ENCODE measurements around the gene LRRC45. TPM values are rescaled to one million over a fixed set of nuclear protein-coding genes. Genes with fewer than 3 reads are reported as not detected.

The LRRC45 gene
- total RNA-seq, 1 experiment from 2014 or later, result 40.1 TPM

DNA sequence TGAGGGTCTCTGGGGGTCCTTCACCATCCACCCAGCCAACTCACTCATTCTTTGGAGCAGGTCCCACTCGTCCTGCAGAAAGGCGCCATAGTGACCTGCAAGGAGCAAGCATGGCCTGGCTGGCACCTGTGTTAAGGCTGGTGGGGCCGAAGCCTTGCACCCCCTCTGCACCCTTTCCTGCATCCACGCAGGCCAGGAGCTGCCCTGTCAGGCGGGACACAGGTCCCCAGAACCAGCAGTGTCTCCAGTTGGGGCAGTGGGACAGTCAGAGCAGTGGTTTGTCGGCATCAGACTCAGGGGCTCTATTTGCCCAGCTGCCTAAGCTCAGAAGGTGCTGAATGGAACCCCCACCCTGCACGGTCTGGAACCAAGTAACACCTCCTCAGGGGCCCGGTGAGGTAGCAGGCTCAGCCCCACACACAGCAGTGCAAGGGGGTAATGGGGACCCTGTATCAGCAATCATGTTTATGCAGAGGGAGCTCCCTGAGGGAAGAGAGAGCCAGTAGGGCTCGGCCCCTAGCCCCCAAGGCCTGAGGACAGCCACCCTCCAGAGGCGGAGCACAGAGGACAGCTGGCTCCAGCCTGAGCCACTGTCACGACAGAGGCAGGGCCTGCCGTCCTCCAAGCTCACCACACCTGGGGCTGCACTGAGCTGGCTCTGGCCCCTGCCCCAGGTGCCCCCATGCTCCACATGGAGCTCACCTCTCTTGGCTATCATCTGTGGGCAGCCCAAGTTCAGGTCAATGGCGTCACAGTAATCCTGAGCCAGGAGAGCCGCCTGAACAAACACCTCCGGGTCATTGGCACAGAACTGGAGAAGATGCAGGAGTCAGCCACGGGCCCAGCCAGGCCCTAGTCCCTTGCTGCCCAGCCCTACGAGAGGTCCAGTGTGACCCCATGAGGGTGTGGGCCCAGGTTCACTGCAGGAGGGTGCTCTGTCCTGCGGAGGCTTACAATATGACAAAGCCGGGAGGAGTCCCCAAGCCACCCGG, 40.6 kb downstream of the LRRC45 start:
- peaks cover 11 to 22% of the 10 kb centered on the region in 2 experiments; a peak in 3 of 4 replicates for H3K4me1 ChIP-seq (ENCODE audit: control insufficient read depth in 1 of 2, insufficient read depth in 2 of 2, low read length in 2 of 2)
- H3K27ac ChIP-seq (ENCODE audit: low read depth, low read length), result peak overlapping the region; percentile 89

More for the DNA sequence above, 40.6 kb downstream of the LRRC45 start:
- BruUV-seq (replicated peaks), result no TSS peak
- Histone ChIP-seq H3K36me3 (ENCODE audit: control insufficient read depth in 1 of 2, insufficient read depth in 2 of 2, low read length in 2 of 2) (peaks cover 15 to 53% of the 10 kb centered on the region in 2 experiments; a peak in 3 of 4 replicates), H4K20me1 (ENCODE audit: insufficient read depth) (no peaks in the 10 kb centered on the region), H3K9me3 (ENCODE audit: control insufficient read depth in 1 of 2, insufficient read depth in 1 of 2, low read depth in 1 of 2, low read length in 2 of 2) (no peaks in the 10 kb centered on the region), H3K4me2 (ENCODE audit: low read length) (peak overlapping the region; percentile 100), H3K27me3 (ENCODE audit: insufficient read depth, low read length) (no peaks in the 10 kb centered on the region), H2AFZ (ENCODE audit: low read depth, low read length, poor library complexity, severe bottlenecking) (no peak overlapping the region), H3K79me2 (ENCODE audit: insufficient read depth, low read length) (peaks cover 35% of the 10 kb centered on the region), H3K4me3 (replicated peaks in 1 of 2; ENCODE audit: low read depth in 1 of 2, low read length in 2 of 2) (peak overlapping the region; percentile 96 to 100), H3K9me2 (ENCODE audit: insufficient read depth) (no peaks in the 10 kb centered on the region), H3K9ac (ENCODE audit: low read length) (peak overlapping the region; percentile 100)
- no peak for TF ChIP-seq EZH2phosphoT487 (IDR thresholded peaks at IDR 0.05; ENCODE audit: borderline replicate concordance)
- TF ChIP-seq, protein P1, sequence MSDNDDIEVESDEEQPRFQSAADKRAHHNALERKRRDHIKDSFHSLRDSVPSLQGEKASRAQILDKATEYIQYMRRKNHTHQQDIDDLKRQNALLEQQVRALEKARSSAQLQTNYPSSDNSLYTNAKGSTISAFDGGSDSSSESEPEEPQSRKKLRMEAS (IDR thresholded peaks at IDR 0.05), result no peak
- TF ChIP-seq RAD21 (IDR thresholded peaks at IDR 0.05; ENCODE audit: low read depth), result no peak
- no peak for TF ChIP-seq ELF1 (IDR thresholded peaks at IDR 0.05; ENCODE audit: borderline replicate concordance, low read depth)
- TF ChIP-seq, protein P2, sequence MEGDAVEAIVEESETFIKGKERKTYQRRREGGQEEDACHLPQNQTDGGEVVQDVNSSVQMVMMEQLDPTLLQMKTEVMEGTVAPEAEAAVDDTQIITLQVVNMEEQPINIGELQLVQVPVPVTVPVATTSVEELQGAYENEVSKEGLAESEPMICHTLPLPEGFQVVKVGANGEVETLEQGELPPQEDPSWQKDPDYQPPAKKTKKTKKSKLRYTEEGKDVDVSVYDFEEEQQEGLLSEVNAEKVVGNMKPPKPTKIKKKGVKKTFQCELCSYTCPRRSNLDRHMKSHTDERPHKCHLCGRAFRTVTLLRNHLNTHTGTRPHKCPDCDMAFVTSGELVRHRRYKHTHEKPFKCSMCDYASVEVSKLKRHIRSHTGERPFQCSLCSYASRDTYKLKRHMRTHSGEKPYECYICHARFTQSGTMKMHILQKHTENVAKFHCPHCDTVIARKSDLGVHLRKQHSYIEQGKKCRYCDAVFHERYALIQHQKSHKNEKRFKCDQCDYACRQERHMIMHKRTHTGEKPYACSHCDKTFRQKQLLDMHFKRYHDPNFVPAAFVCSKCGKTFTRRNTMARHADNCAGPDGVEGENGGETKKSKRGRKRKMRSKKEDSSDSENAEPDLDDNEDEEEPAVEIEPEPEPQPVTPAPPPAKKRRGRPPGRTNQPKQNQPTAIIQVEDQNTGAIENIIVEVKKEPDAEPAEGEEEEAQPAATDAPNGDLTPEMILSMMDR (IDR thresholded peaks at IDR 0.05 in 2 of 3, conservative IDR thresholded peaks at IDR 0.05 in 1 of 3; ENCODE audit: borderline replicate concordance in 1 of 3, insufficient read depth in 1 of 3, low read depth in 2 of 3, low read length in 2 of 3), result no peak
- no peak for TF ChIP-seq ZBTB33 (IDR thresholded peaks at IDR 0.05; ENCODE audit: extremely low read depth, insufficient replicate concordance, low read length)
- no peak for TF ChIP-seq EGR1 (IDR thresholded peaks at IDR 0.05; ENCODE audit: low read depth)
- no peak for TF ChIP-seq ZNF274 (IDR thresholded peaks at IDR 0.05; ENCODE audit: low read depth, low read length)
- no peak for TF ChIP-seq SIN3A (IDR thresholded peaks at IDR 0.05; ENCODE audit: low read depth)
- no peak for TF ChIP-seq CEBPB (IDR thresholded peaks at IDR 0.05; ENCODE audit: low read depth)
- no peak for ATAC-seq
- intact Hi-C loops (cut with micrococcal nuclease), result no loop called here
- CTCF ChIA-PET, result no interaction called here
- POLR2A ChIA-PET, result no interaction called here
- RAD21 ChIA-PET (ENCODE audit: low non-redundant PET in 1 of 2, low total read pairs in 2 of 2, uncharacterized antibody in 2 of 2, unreplicated experiment in 2 of 2), result no interaction called here
- DNase-seq (ENCODE audit: low read depth, low spot score), result no peak
